ENCODE measurements around the gene SNORC. TPM values are rescaled to one million over a fixed set of nuclear protein-coding genes. Genes with fewer than 3 reads are reported as not detected.

SNORC gene
- total and polyA plus RNA-seq, 2 of the 13 experiments (the other 11 are each of a cell fraction or from before 2014, with no cell fraction given), result 59.1 to 86.1 TPM

GRCh38 chr2:232878855-232879617 lies 9.0 kb downstream of the SNORC start (continued):
- peak; percentile 51 for TF ChIP-seq ZNF407 (CRISPR knock-in tag; IDR thresholded peaks at IDR 0.05; ENCODE audit: not compliant biosample characterization)
- TF ChIP-seq SP5 (CRISPR knock-in tag; IDR thresholded peaks at IDR 0.05; ENCODE audit: borderline replicate concordance, low read depth), result no peak
- TF ChIP-seq RXRA (CRISPR knock-in tag; IDR thresholded peaks at IDR 0.05), result peak; percentile 13; the same call in 1 of the 2 replicates
- TF ChIP-seq HMGA1 (CRISPR knock-in tag; conservative IDR thresholded peaks at IDR 0.05), result no peak
- TF ChIP-seq ZNF362 (CRISPR knock-in tag; IDR thresholded peaks at IDR 0.05; ENCODE audit: borderline replicate concordance), result no peak
- TF ChIP-seq FOXO4 (CRISPR knock-in tag; conservative IDR thresholded peaks at IDR 0.05), result no peak
- TF ChIP-seq CCDC6 (CRISPR knock-in tag; IDR thresholded peaks at IDR 0.05), result no peak
- no peak for TF ChIP-seq ZNF430 (CRISPR knock-in tag; IDR thresholded peaks at IDR 0.05)
- TF ChIP-seq GATAD2A (CRISPR knock-in tag; IDR thresholded peaks at IDR 0.05), result no peak
- no peak for TF ChIP-seq MAFK (conservative IDR thresholded peaks at IDR 0.05 in 1 of 2, IDR thresholded peaks at IDR 0.05 in 1 of 2; ENCODE audit: low read length in 2 of 2)
- TF ChIP-seq ARID4A (CRISPR knock-in tag; IDR thresholded peaks at IDR 0.05; ENCODE audit: borderline replicate concordance), result no peak
- no peak for TF ChIP-seq ZMYM2 (CRISPR knock-in tag; IDR thresholded peaks at IDR 0.05)
- 0 out of 2 replicates have a peak, but pooled peaks have one; percentile 32 for TF ChIP-seq ZC3H13 (CRISPR knock-in tag; IDR thresholded peaks at IDR 0.05)
- TF ChIP-seq ZNF556 (CRISPR knock-in tag; IDR thresholded peaks at IDR 0.05; ENCODE audit: borderline replicate concordance), result no peak
